Activated CD4-positive, alpha-beta T cell treated with anti-CD3 and anti-CD28 coated beads, Interleukin-2, amount 10 ng/mL, durations not matched to agents 24 days and 14 days (primary cell): ENCODE data around the gene TEX261. TPM values are rescaled to one million over a fixed set of nuclear protein-coding genes. Genes with fewer than 3 reads are reported as not detected.
A peak's percentile ranks its signal among the peaks of the same experiment; 100 is the strongest.

Source experiments
- DNase-seq: peaks from one replicate; pipeline ENCODE4 v3.0.0; 2022
- H3K27ac Mint-ChIP-seq: one replicate; pipeline ENCODE4 v1.8.0; 2022; ENCODE audit warnings: mild to moderate bottlenecking, mixed read lengths
- H3K27me3 Mint-ChIP-seq: one replicate; pipeline ENCODE4 v1.8.0; 2022; ENCODE audit warnings: mixed read lengths
- H3K36me3 Mint-ChIP-seq: one replicate; pipeline ENCODE4 v1.8.0; 2022; ENCODE audit warnings: low read depth, mild to moderate bottlenecking, mixed read lengths
- H3K4me1 Mint-ChIP-seq: one replicate; pipeline ENCODE4 v1.8.0; 2021; ENCODE audit warnings: mixed read lengths
- H3K4me3 Mint-ChIP-seq: one replicate; pipeline ENCODE4 v1.8.0; 2022; ENCODE audit warnings: mild to moderate bottlenecking, moderate library complexity, mixed read lengths
- H3K9me3 Mint-ChIP-seq: one replicate; pipeline ENCODE4 v1.8.0; 2021; ENCODE audit warnings: mixed read lengths
- intact Hi-C: fragments of 100-400 bp; cut with micrococcal nuclease; formaldehyde crosslinking; loops from one replicate; pipeline ENCODE4 v1.15.1; 2023
- total RNA-seq: library from RNA; stranded (reverse); gene quantifications from 2 replicates; pipeline ENCODE4 v1.2.3, GENCODE V29; 2022

TEX261 gene
- total RNA-seq, 1 donor from 2014 or later: 81.7 TPM

DNA sequence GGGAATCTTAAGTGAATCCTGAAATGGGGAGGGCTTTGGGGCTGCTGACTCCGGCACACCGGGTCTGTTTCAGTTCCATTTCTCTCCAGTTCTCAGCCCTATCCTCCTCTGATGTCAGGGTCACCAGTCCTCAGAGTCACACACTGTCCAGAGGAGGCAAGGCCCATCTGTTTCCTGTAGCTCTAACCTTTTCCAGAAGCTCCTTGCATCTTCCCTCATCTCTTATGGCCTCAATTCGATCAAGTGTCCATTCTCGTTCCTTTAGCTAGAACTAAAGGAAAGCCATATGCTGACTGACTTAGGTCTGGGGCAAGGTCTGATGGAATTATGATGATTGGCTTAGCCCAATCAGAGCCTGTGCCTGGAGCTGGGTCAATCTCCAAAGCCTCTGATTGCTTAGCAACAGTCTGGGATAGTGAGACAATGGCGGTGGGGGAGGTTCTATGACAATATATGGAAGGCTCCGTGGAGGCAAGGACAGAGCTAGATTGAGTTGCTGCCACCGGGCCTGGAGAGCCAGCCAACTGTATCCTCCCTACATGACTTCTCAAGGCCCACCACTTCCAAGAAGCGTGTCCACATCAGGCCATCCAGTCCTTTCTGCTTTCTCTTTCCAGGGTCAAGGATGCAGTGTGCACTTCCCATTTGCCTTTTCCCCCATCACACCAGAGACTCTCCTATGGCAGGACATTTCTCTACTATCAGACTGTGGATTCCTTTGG lies 11.0 kb downstream of the TEX261 start:
- intact Hi-C loops: loop anchor here (2.0 kb wide), 1 partner anchor 19 kb away; no protein-coding TSS in a partner anchor
- Mint-ChIP-seq H3K4me3 (no peak overlapping the region), H3K36me3 (peaks cover 27% of the 10 kb centered on the region), H3K4me1 (peaks cover 12% of the 10 kb centered on the region), H3K9me3 (no peaks in the 10 kb centered on the region), H3K27ac (no peak overlapping the region), H3K27me3 (no peaks in the 10 kb centered on the region)
- no peak for DNase-seq

DNA sequence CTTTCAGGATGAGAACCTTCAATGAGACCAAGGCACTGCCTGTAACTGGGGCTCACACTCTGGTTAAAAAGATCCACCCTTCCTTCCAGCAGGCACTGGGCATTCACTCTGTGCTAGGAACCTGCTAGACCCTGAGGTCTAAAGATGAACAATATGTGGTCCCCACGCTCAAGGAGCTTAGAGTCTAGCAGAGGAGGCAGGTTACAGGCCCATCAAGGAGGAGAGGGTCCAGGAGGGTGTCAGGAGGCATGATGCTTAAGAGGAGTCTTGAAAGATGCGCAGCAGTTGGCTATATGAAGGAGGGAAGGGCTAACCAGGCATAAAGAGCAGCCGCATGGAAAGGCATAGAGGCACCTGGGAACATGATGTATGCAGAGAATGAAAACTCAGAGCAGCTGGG lies 11.7 kb downstream of the TEX261 start:
- DNase-seq: no peak
- peaks cover 22% of the 10 kb centered on the region for H3K36me3 Mint-ChIP-seq

DNA sequence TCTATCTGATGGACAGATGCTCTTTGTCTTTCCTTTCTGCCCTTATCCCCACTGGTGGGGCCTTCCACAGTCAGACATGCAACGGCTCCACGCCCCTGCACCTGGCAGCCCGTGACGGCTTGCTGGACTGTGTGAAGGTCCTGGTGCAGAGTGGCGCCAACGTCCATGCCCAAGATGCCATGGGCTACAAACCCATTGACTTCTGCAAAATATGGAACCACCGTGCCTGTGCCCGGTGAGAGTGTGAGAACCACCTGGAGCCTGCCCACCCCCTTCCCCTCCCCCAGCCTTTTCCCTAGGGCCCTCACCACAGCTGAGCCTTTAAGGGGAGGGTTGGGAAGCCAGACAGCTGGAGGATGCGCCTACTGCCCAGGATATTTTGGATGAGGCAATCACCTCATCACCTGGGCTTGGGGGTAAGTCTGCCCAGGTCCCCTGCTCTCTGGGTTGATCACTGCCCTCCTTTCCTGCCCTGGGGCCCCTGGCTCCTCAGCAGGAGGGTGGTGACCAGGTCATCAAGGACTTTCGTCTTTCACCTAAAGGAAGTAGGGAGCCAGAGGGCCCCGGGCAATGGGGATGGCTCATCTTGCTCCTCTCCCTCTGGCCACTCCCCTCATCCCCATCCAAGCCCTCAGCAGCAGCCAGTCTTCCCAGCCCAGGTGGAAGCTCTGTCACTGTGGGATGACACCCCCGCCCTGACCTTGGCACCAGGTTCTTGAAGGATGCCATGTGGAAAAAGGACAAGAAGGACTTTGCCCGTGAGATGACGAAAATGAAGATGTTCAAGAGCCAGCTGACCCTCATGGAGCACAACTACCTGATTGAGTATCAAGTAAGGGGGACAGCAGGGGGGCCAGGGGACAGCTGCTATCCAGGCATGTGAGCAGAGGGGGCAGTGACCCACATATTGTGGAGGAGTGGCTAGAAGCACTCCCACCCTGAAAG lies 12.5 kb downstream of the TEX261 start:
- Mint-ChIP-seq H3K27me3 (peaks cover 2% of the 10 kb centered on the region), H3K36me3 (peaks cover 15% of the 10 kb centered on the region), H3K4me1 (peaks cover 21% of the 10 kb centered on the region), H3K9me3 (no peaks in the 10 kb centered on the region), H3K27ac (no peak overlapping the region), H3K4me3 (no peak overlapping the region)
- no peak for DNase-seq
- intact Hi-C loops: no loop called here

More for the DNA sequence above, 11.7 kb downstream of the TEX261 start:
- intact Hi-C loops: no loop called here
- Mint-ChIP-seq H3K4me1 (peaks cover 15% of the 10 kb centered on the region), H3K4me3 (no peak overlapping the region), H3K9me3 (no peaks in the 10 kb centered on the region), H3K27me3 (peaks cover 2% of the 10 kb centered on the region), H3K27ac (no peak overlapping the region)

DNA sequence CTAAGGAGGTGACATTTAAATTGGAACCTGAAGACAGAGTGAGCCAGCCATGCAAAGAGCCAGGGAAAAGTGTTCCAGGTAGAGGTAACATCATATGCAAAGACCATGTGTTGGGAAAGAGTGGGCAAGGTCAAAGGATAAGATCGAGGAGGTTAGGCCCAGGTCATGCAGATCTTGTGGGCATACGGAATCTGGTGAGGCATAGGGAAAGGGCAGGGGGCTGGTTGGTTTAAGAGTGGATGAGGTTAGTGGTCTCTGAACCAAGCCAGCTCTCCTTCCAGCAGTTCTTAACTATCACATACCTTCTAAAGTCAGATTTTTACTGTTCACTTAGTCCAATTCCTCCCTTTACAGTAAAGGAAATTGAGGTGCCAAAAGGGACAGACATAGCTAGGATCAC lies 13.3 kb downstream of the TEX261 start:
- Mint-ChIP-seq H3K4me3 (no peak overlapping the region), H3K27me3 (peaks cover 2% of the 10 kb centered on the region), H3K9me3 (no peaks in the 10 kb centered on the region), H3K27ac (no peak overlapping the region), H3K4me1 (peaks cover 24% of the 10 kb centered on the region), H3K36me3 (peaks cover 9% of the 10 kb centered on the region)
- DNase-seq: no peak
- intact Hi-C loops: no loop called here

DNA sequence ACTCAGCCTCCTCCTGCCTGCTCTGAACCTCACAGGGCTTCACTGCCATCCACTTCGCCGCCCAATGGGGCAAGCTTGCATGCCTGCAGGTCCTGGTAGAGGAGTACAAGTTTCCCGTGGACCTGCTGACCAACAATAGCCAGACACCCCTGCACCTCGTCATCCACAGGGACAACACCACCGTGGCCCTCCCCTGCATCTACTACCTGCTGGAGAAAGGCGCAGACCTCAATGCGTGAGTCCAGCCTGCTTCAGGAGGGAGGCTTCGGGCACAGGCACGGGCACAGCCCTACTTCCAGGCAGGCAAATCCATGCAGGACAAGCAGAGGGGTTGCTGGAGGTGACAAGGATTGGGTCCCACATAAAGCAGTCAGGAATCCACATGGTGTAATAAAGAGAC lies 15.0 kb downstream of the TEX261 start:
- intact Hi-C loops: no loop called here
- no peak overlapping the region for H3K27ac Mint-ChIP-seq
- DNase-seq: no peak
- H3K4me3 Mint-ChIP-seq: no peak overlapping the region
- peaks cover 17% of the 10 kb centered on the region for H3K4me1 Mint-ChIP-seq
- no peaks in the 10 kb centered on the region for H3K36me3 Mint-ChIP-seq
- H3K27me3 Mint-ChIP-seq: peaks cover 6% of the 10 kb centered on the region
- no peaks in the 10 kb centered on the region for H3K9me3 Mint-ChIP-seq

DNA sequence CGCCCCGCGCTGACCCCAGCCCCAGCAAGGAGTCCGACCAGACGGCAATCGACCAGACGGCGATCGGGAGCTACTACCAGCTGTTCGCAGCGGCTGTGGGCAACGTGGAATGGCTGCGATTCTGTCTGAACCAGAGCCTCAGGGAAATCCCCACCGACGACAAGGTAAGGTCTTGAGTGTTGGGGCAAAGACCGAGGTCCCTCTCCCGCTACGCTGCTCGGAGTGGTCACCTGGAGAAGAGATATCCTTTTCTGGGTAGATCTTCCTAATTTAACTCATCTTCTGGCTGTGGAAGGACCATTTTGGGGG lies 15.5 kb downstream of the TEX261 start:
- H3K36me3 Mint-ChIP-seq: no peaks in the 10 kb centered on the region
- intact Hi-C loops: no loop called here
- peaks cover 10% of the 10 kb centered on the region for H3K27me3 Mint-ChIP-seq
- no peaks in the 10 kb centered on the region for H3K9me3 Mint-ChIP-seq
- H3K27ac Mint-ChIP-seq: no peak overlapping the region
- peaks cover 12% of the 10 kb centered on the region for H3K4me1 Mint-ChIP-seq
- DNase-seq: no peak
- H3K4me3 Mint-ChIP-seq: no peak overlapping the region

DNA sequence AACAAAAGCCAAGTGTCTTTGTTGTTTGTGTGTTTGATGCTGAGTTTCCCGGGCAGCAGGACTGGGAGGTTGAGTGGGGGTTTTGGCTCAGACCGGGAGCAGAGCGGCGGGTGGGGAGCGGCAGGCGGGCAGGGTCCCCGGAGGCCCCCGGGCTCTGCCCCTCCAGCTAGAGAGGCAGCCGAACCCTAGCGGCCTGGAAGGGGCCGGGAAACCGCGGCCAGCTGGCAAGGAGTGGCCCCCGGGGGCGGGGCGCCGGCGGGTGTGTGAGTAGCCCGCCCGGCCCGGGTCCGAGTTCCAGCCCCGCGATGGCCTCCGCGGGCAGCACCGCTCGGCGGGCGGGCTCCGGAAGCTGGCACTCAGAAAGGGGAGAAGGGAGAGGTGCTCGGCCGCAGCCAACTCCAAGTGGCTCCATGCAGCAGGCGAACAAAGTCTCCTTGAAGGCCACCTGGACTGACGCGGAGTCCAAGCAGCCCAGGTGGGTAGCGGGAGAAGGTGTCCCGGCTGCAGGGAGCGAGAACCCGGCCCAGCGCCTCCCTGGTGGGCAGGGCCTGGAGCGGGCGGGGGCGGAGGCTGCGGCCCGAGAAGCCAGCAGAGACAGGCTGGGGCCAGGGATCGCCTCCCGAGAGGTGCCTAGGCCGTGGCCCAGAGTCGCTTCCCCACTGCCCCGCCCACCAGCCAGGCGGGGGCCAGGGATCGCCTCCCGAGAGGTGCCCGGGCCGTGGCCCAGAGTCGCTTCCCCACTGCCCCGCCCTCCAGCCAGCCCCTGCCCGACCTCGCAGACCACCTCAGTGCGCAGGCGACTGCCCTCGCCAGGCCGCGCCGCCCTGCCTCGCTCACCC lies 16.1 kb downstream of the TEX261 start, which contains the start of gene ANKRD53:
Gene ANKRD53, plus strand, starts transcription at position 290 of the 839 bp plus-strand sequence. Its CDS starts 16 bp downstream, at position 306.
- peak; percentile 68 for DNase-seq
- Mint-ChIP-seq H3K27ac (peak within 1 kb of the TSS; percentile 54), H3K27me3 (peaks cover 15% of the 10 kb centered on the region), H3K4me3 (peak within 1 kb of the TSS; percentile 79), H3K36me3 (no peaks in the 10 kb centered on the region), H3K9me3 (no peaks in the 10 kb centered on the region), H3K4me1 (peaks cover 12% of the 10 kb centered on the region)
- intact Hi-C loops: no loop called here

DNA sequence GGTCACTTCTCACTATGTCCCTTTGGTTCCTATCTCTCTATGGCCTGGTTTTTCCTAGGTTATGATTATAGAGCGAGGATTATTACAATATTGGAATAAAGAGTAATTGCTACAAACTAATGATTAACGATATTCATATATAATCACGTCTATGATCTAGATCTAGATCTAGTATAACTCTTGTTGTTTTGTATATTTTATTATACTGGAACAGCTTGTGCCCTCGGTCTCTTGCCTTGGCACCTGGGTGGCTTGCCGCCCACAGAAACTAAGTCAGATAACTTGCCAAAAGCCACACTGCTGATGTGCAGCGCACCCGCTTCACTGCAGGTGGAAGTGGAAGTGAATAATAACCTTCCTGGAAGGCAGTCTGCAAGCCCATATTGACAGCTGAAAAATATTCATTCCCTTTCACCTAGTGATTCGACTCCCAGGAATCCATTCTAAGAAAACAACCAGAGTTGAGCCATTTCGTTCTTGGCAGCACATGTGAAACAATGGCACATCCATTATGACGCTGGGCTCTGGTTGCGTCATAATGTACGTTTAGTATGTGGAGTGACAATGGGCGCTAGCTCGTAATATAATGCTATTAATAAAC lies 17.0 kb downstream of the TEX261 start:
- intact Hi-C loops: loop anchor here (1.0 kb wide), 2 partner anchors 12 to 18 kb away; no protein-coding TSS in a partner anchor
- H3K9me3 Mint-ChIP-seq: no peaks in the 10 kb centered on the region
- peak overlapping the region; percentile 54 for H3K27ac Mint-ChIP-seq
- no peaks in the 10 kb centered on the region for H3K36me3 Mint-ChIP-seq
- peaks cover 12% of the 10 kb centered on the region for H3K4me1 Mint-ChIP-seq
- H3K4me3 Mint-ChIP-seq: peak overlapping the region; percentile 79
- DNase-seq: peak; percentile 73
- H3K27me3 Mint-ChIP-seq: peaks cover 21% of the 10 kb centered on the region

DNA sequence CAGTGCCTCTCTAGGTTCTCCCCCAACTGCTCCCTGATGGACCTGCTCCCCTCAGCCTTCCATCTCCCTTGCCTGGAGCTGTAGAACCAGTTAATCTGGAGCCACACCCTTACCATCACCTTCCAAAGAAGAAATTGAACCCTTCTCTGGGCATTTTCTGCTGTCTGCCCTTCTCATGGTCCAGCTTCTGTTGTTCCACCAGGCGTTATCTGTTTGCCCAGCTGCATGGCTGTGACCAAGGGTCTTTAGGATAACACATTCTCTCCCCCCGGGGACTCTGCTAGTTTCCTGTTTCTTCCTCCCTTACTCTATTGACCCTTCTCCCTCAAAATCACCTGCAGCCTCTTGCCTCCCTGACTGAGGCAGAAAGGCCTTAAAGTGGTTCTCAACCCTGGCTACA lies 19.4 kb downstream of the TEX261 start:
- peaks cover 36% of the 10 kb centered on the region for H3K27me3 Mint-ChIP-seq
- intact Hi-C loops: no loop called here
- no peaks in the 10 kb centered on the region for H3K9me3 Mint-ChIP-seq
- no peaks in the 10 kb centered on the region for H3K36me3 Mint-ChIP-seq
- H3K27ac Mint-ChIP-seq: no peak overlapping the region
- peak; percentile 53 for DNase-seq
- H3K4me1 Mint-ChIP-seq: peaks cover 12% of the 10 kb centered on the region
- H3K4me3 Mint-ChIP-seq: no peak overlapping the region

DNA sequence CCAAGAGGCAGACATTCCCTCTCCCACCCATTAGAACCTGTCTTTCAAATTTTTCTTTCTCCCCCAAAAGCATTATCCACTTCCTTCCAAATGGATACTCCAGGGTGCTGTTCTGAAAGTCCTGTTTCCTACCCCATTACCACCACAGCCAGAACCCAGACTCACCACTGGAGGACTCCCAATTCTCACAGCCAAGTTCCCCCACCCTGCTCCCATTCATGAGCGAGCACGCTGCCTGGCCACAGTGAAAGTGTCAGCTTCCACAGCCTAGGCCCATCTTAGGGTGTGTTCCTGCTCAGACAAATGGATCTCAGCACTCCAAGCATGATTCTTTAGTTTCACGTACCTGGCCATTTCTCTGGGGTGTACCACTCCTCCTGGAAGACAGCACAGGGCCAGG lies 20.1 kb downstream of the TEX261 start:
- Mint-ChIP-seq H3K36me3 (no peaks in the 10 kb centered on the region), H3K27ac (no peak overlapping the region), H3K4me1 (peaks cover 12% of the 10 kb centered on the region), H3K9me3 (no peaks in the 10 kb centered on the region), H3K27me3 (peaks cover 41% of the 10 kb centered on the region), H3K4me3 (no peak overlapping the region)
- DNase-seq: peak; percentile 45
- intact Hi-C loops: no loop called here

DNA sequence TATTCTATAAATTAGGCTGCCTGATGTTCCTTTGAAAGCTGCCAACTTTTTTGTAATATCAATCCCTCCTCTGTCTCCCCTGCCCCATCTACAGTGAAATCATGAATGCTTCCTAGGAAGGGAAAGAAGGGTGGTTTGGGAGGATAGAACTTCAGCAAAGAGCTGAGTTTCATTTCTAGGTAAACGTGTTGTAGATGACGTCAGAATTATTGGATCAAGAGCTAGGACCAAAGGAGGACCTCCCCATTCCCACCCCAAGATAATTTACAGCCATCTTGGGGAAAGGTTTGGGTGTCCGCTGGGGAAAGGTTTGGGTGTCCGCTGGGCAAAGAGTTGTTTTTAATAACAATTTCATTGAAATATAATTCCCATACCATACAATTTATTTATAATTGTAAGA lies 27.5 kb downstream of the TEX261 start:
- H3K36me3 Mint-ChIP-seq: no peaks in the 10 kb centered on the region
- DNase-seq: peak; percentile 39
- H3K27ac Mint-ChIP-seq: no peak overlapping the region
- no peak overlapping the region for H3K4me3 Mint-ChIP-seq
- intact Hi-C loops: no loop called here
- H3K27me3 Mint-ChIP-seq: peaks cover 53% of the 10 kb centered on the region
- no peaks in the 10 kb centered on the region for H3K9me3 Mint-ChIP-seq
- H3K4me1 Mint-ChIP-seq: peaks cover 7% of the 10 kb centered on the region

DNA sequence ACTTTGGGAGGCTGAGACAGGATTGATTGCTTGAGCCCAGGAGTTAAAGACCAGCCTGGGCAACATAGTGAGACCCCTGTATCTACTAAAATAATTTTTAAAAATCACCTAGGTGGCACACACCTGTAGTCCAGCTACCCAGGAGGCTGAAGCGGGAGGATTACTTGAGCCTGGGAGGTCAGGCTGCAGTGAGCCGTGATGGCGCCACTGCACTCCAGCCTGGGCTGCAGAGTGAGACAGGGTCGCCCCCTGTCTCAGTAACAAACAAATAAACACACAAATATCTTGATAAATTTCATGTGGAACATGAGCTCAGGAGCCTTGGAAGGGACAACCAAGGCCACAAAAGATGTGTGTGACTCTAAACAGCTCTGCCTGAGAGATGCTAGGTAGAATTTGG lies 28.0 kb downstream of the TEX261 start:
- Mint-ChIP-seq H3K27me3 (peaks cover 48% of the 10 kb centered on the region), H3K4me1 (peaks cover 7% of the 10 kb centered on the region)
- DNase-seq: peak; percentile 53

DNA sequence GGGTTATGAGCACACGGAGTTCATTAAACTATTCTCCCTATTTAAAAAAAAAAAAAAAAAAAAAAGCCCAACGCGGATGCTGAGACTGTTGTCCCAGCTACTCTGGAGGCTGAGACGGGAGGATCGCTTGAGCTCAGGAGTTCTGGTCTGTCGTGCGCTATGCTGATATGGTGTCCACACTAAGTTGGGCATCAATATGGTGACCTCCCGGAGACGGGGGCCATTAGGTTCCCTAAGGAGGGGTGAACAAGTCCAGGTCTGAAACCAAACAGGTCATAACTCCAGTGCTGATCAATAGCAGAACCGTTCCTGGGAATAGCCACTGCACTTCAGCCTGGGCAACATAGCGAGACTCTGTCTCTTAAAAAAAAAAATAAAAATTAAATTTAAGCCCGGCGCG lies 29.2 kb downstream of the TEX261 start:
- no peak overlapping the region for H3K27ac Mint-ChIP-seq
- intact Hi-C loops: loop anchor here (1.0 to 2.0 kb wide), 4 partner anchors 12 to 36 kb away; no protein-coding TSS in a partner anchor
- no peaks in the 10 kb centered on the region for H3K9me3 Mint-ChIP-seq
- peaks cover 43% of the 10 kb centered on the region for H3K27me3 Mint-ChIP-seq
- H3K4me1 Mint-ChIP-seq: peaks cover 7% of the 10 kb centered on the region
- DNase-seq: peak; percentile 58
- H3K36me3 Mint-ChIP-seq: no peaks in the 10 kb centered on the region
- H3K4me3 Mint-ChIP-seq: peak overlapping the region; percentile 90

More for the DNA sequence above, 28.0 kb downstream of the TEX261 start:
- Mint-ChIP-seq H3K36me3 (no peaks in the 10 kb centered on the region), H3K9me3 (no peaks in the 10 kb centered on the region), H3K27ac (no peak overlapping the region), H3K4me3 (no peak overlapping the region)
- intact Hi-C loops: no loop called here
